H9 (cell line): ENCODE data around the gene MLYCD. TPM values are rescaled to one million over a fixed set of nuclear protein-coding genes. Genes with fewer than 3 reads are reported as not detected.

Experiments
- DNase-seq: peaks from one replicate; pipeline ENCODE4 v3.0.0-alpha.2; 2017
- H2AFZ ChIP-seq: one replicate; pipeline ENCODE4 v1.6.1; 2013; ENCODE audit warnings: mild to moderate bottlenecking, low read length, control low read depth, moderate library complexity
- H2AK5ac ChIP-seq: 2 replicates; pipeline ENCODE4 v1.6.1; 2013; ENCODE audit warnings: low read length, control low read depth, mixed read lengths; ENCODE audit not compliant: insufficient read length
- H2BK120ac ChIP-seq: one replicate; pipeline ENCODE4 v1.6.1; 2013; ENCODE audit warnings: low read depth, mild to moderate bottlenecking, low read length, control low read depth, inconsistent platforms; ENCODE audit not compliant: poor library complexity, severe bottlenecking
- H2BK12ac ChIP-seq: 2 replicates; pipeline ENCODE4 v1.6.1; 2013; ENCODE audit warnings: low read length, control low read depth, mixed read lengths, low read depth; ENCODE audit not compliant: insufficient read length
- H2BK15ac ChIP-seq: 2 replicates; pipeline ENCODE4 v1.6.1; 2013; ENCODE audit warnings: low read depth, low read length, control low read depth
- H2BK20ac ChIP-seq: one replicate; pipeline ENCODE4 v1.6.1; 2013; ENCODE audit warnings: low read depth, mild to moderate bottlenecking, low read length, control low read depth, inconsistent platforms; ENCODE audit not compliant: poor library complexity, severe bottlenecking
- H2BK5ac ChIP-seq: 2 replicates; pipeline ENCODE4 v1.6.1; 2013; ENCODE audit warnings: low read length, control low read depth, mixed read lengths; ENCODE audit not compliant: insufficient read length
- H3K14ac ChIP-seq: 2 replicates; pipeline ENCODE4 v1.6.1; 2013; ENCODE audit warnings: low read length, control low read depth; ENCODE audit not compliant: insufficient read depth
- H3K18ac ChIP-seq: 2 replicates; pipeline ENCODE4 v1.6.1; 2013; ENCODE audit warnings: low read depth, mild to moderate bottlenecking, mixed read lengths, low read length, control low read depth; ENCODE audit not compliant: insufficient read length
- H3K23ac ChIP-seq: 2 replicates; pipeline ENCODE4 v1.6.1; 2013; ENCODE audit warnings: low read length, control low read depth, mixed read lengths, low read depth; ENCODE audit not compliant: insufficient read length
- H3K23me2 ChIP-seq: 2 replicates; pipeline ENCODE4 v1.6.1; 2013; ENCODE audit warnings: low read depth, mild to moderate bottlenecking, mixed read lengths, low read length, control low read depth; ENCODE audit not compliant: insufficient read length, poor library complexity, severe bottlenecking
- H3K27ac ChIP-seq: 2 replicates; pipeline ENCODE4 v1.5.1; 2013; ENCODE audit warnings: low read length, control low read depth, mixed read lengths, low read depth; ENCODE audit not compliant: insufficient read length
- H3K27me3 ChIP-seq: 2 replicates; pipeline ENCODE4 v1.6.1; 2013; ENCODE audit warnings: low read length, control low read depth, inconsistent platforms; ENCODE audit not compliant: insufficient read depth
- H3K4ac ChIP-seq: 2 replicates; pipeline ENCODE4 v1.6.1; 2013; ENCODE audit warnings: low read depth, mild to moderate bottlenecking, control low read depth, inconsistent platforms, low read length, moderate library complexity
- H3K4me1 ChIP-seq: 2 replicates; pipeline ENCODE4 v1.6.1; 2013; ENCODE audit warnings: low read length, control low read depth, inconsistent platforms; ENCODE audit not compliant: insufficient read depth
- H3K4me2 ChIP-seq: 2 replicates; pipeline ENCODE4 v1.6.1; 2013; ENCODE audit warnings: low read length, control low read depth, mixed read lengths; ENCODE audit not compliant: insufficient read length, insufficient read depth
- H3K56ac ChIP-seq: 2 replicates; pipeline ENCODE4 v1.6.1; 2013; ENCODE audit warnings: low read depth, mild to moderate bottlenecking, mixed read lengths, low read length, control low read depth; ENCODE audit not compliant: insufficient read length
- H3K79me1 ChIP-seq: 2 replicates; pipeline ENCODE4 v1.6.1; 2013; ENCODE audit warnings: low read depth, mild to moderate bottlenecking, moderate library complexity, low read length, control low read depth, inconsistent platforms; ENCODE audit not compliant: insufficient read depth, poor library complexity, severe bottlenecking
- H3K79me2 ChIP-seq: 2 replicates; pipeline ENCODE4 v1.6.1; 2013; ENCODE audit warnings: low read length, control low read depth, inconsistent platforms; ENCODE audit not compliant: insufficient read depth
- H3K9ac ChIP-seq: 2 replicates; pipeline ENCODE4 v1.6.1; 2013; ENCODE audit warnings: low read length, control low read depth, mixed read lengths; ENCODE audit not compliant: insufficient read length; ENCODE audit errors: extremely low read depth
- H3K9me3 ChIP-seq: one replicate; pipeline ENCODE4 v1.6.1; 2013; ENCODE audit warnings: low read depth, low read length, inconsistent platforms; ENCODE audit not compliant: control insufficient read depth
- H3T11ph ChIP-seq: one replicate; pipeline ENCODE4 v1.6.1; 2013; ENCODE audit warnings: mild to moderate bottlenecking, low read length, control low read depth, inconsistent platforms
- H4K20me1 ChIP-seq: one replicate; pipeline ENCODE4 v1.6.1; 2013; ENCODE audit not compliant: control insufficient read depth, insufficient read length, insufficient read depth
- H4K5ac ChIP-seq: 2 replicates; pipeline ENCODE4 v1.6.1; 2013; ENCODE audit warnings: low read depth, mild to moderate bottlenecking, mixed read lengths, low read length, control low read depth; ENCODE audit not compliant: insufficient read length
- H4K8ac ChIP-seq: replicated peaks from 2 replicates; pipeline ENCODE4 v1.6.1; 2013; ENCODE audit warnings: low read length, control low read depth, mixed read lengths, low read depth; ENCODE audit not compliant: insufficient read length
- H4K91ac ChIP-seq: 2 replicates; pipeline ENCODE4 v1.6.1; 2013; ENCODE audit warnings: low read depth, mild to moderate bottlenecking, moderate library complexity, mixed read lengths, low read length, control low read depth; ENCODE audit not compliant: insufficient read length
- H3K27ac Mint-ChIP-seq, 3 experiments: 2 replicates in 2 of 3; 3 replicates in 1 of 3; pipeline ENCODE4 v1.8.0; 2020 to 2021; ENCODE audit warnings: mixed read lengths in 3 of 3, mild to moderate bottlenecking in 1 of 3, moderate library complexity in 1 of 3
- H3K27me3 Mint-ChIP-seq: 2 replicates; pipeline ENCODE4 v1.8.0; 2021; ENCODE audit warnings: low read depth, mild to moderate bottlenecking, moderate library complexity, mixed read lengths
- H3K36me3 Mint-ChIP-seq, 3 experiments: 2 replicates in 2 of 3; 3 replicates in 1 of 3; pipeline ENCODE4 v1.8.0; 2020 to 2021; ENCODE audit warnings: low read depth in 3 of 3, mixed read lengths in 3 of 3; ENCODE audit not compliant: insufficient read depth in 1 of 3
- H3K4me1 Mint-ChIP-seq, 2 experiments: 2 replicates each; pipeline ENCODE4 v1.8.0; 2020; ENCODE audit warnings: mixed read lengths in 2 of 2
- H3K4me3 Mint-ChIP-seq, 2 experiments: 2 replicates in 1 of 2; 3 replicates in 1 of 2; pipeline ENCODE4 v1.8.0; 2020 to 2021; ENCODE audit warnings: mild to moderate bottlenecking in 2 of 2, mixed read lengths in 2 of 2, moderate library complexity in 1 of 2
- H3K9me3 Mint-ChIP-seq, 2 experiments: 2 replicates in 1 of 2; 3 replicates in 1 of 2; pipeline ENCODE4 v1.8.0; 2020; ENCODE audit warnings: mild to moderate bottlenecking in 2 of 2, mixed read lengths in 2 of 2, moderate library complexity in 1 of 2
- CTCF ChIP-seq: fragments of 200-600 bp; sonication (generic); conservative IDR thresholded peaks from 3 replicates; pipeline ENCODE4 v1.8.0; 2021; ENCODE audit warnings: antibody characterized with exemption, mild to moderate bottlenecking
- WGBS: extraction: QIAGEN DNeasy Blood & Tissue Kit; methylation state at CpG from one replicate; pipeline ENCODE4 v1.1.7; 2013; ENCODE audit warnings: missing lambda C conversion rate, low lambda C conversion rate, mixed read lengths; ENCODE audit not compliant: insufficient read length; ENCODE audit errors: extremely low coverage; 5-methylcytosine and 5-hydroxymethylcytosine counted together
- total RNA-seq: library from RNA; stranded (reverse); gene quantifications from 2 replicates; pipeline ENCODE4 v1.2.1, GENCODE V29; 2021

The MLYCD gene
- total RNA-seq, 1 experiment from 2014 or later = 7.1 TPM

- peaks cover 44 to 50% of the 10 kb centered on the region in 2 experiments for H3K4me1 Mint-ChIP-seq
Observed at GRCh38 chr16:83853834-83854233, 45.1 kb upstream of the MLYCD start.

More at GRCh38 chr16:83853834-83854233, 45.1 kb upstream of the MLYCD start:
- Histone ChIP-seq H2BK12ac (no peak overlapping the region), H3K23ac (no peak overlapping the region), H3K9ac (no peak overlapping the region), H3K4ac (no peak overlapping the region), H2BK20ac (no peak overlapping the region), H4K8ac (no peak overlapping the region), H2BK15ac (no peak overlapping the region), H3K23me2 (no peaks in the 10 kb centered on the region), H3K14ac (no peak overlapping the region), H3T11ph (no peak overlapping the region), H2BK120ac (no peak overlapping the region), H4K91ac (no peak overlapping the region), H4K5ac (no peak overlapping the region), H3K9me3 (no peaks in the 10 kb centered on the region), H3K18ac (no peak overlapping the region), H3K4me1 (peaks cover 8% of the 10 kb centered on the region; the same call in 1 of the 2 replicates), H2AK5ac (no peak overlapping the region), H2BK5ac (no peak overlapping the region), H3K56ac (no peak overlapping the region), H3K79me2 (no peaks in the 10 kb centered on the region), H3K4me2 (no peak overlapping the region), H3K27ac (no peak overlapping the region), H4K20me1 (no peaks in the 10 kb centered on the region), H3K79me1 (no peaks in the 10 kb centered on the region), H2AFZ (no peak overlapping the region), H3K27me3 (no peaks in the 10 kb centered on the region)
- no peaks in the 10 kb centered on the region for H3K9me3 Mint-ChIP-seq
- no peak for TF ChIP-seq CTCF
- H3K4me3 Mint-ChIP-seq = no peak overlapping the region
- no peak overlapping the region for H3K27ac Mint-ChIP-seq
- H3K36me3 Mint-ChIP-seq = no peaks in the 10 kb centered on the region; a peak in 1 of 7 replicates
- no CpG with 5 or more reads among the region's 8 CpGs for WGBS
- 0 out of 2 replicates have a peak, but pooled peaks cover 1% of the 10 kb centered on the region for H3K27me3 Mint-ChIP-seq
- DNase-seq = no peak
